Measurements from ENCODE around the gene CCDC197. TPM values are rescaled to one million over a fixed set of nuclear protein-coding genes. Genes with fewer than 3 reads are reported as not detected.

The CCDC197 gene
- total and polyA plus RNA-seq, 5 donors from 2014 or later, result not detected

DNA sequence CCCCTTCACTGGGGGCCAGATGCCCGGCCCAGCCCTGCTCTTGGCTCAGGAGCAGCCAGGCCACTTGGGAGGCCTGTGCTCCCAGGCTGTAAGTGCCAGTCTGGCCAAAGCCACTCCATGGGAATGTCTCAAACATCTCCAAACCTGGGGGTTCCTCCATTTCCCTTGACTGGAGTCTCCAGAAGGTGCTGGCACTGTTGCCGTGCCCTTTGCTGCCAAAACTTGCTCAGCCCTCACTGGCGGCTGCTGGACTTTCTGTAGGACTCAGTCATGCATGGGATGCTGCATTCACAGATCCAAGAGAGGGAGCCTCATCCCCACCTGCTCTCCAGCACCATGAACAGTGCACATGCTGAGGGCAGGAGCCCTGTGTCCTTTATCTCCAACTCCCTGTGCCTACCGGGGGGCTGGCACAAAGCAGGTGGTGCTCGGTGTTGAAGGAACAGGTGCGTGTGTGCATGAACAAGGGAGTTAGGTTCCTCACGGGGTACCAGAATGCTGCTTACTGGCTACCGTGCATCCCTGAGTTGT, 19.4 kb downstream of the CCDC197 start:
- peaks cover 0 to 1% (median 0%) of the 10 kb centered on the region in 7 donors for H3K9me3 Mint-ChIP-seq
- H3K27me3 Mint-ChIP-seq, result no peaks in the 10 kb centered on the region
- peaks cover 3% of the 10 kb centered on the region for H3K27me3 ChIP-seq (ENCODE audit: control insufficient read depth, insufficient read depth, low read length)
- DNase-seq, result no peak
- no peak overlapping the region for H3K4me3 Mint-ChIP-seq
- peaks cover 0 to 10% (median 7%) of the 10 kb centered on the region in 4 donors for H3K4me1 Mint-ChIP-seq
- H3K36me3 Mint-ChIP-seq, result no peaks in the 10 kb centered on the region
- H3K4me3 ChIP-seq (ENCODE audit: low read depth, low read length), result no peak overlapping the region
- no peak overlapping the region for H3K27ac Mint-ChIP-seq
- no peak overlapping the region for H3K27ac ChIP-seq (ENCODE audit: insufficient read depth, low read length, poor library complexity, severe bottlenecking)
- no peaks in the 10 kb centered on the region for H3K36me3 ChIP-seq (ENCODE audit: control insufficient read depth, insufficient read depth, low read length)
- no peaks in the 10 kb centered on the region for H3K9me3 ChIP-seq (ENCODE audit: control insufficient read depth in 2 of 2, low read length in 2 of 2)
- no peak for ATAC-seq (ENCODE audit: low read depth in 2 of 2)
- H3K4me1 ChIP-seq (ENCODE audit: control insufficient read depth, insufficient read depth, low read length, poor library complexity, severe bottlenecking), result peaks cover 5% of the 10 kb centered on the region

DNA sequence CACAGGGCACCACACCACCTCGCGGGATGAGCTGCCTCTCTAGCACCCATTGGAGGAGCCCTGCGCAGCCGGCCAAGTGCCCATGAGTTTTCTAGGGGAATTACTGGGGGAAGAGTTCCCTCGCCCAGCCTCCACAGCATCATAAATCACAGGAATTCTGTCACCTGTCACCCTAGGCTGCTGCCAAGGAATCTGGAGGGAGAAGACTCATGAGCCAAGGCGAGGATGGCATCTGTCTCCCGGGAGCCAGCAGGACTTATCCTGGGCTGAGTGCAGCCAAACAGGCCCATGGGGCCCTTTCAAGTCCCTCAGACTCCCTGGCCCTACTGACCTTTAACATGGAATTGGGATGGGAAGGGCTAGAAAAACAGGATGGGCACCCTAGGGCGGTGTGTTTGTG, 21.2 kb downstream of the CCDC197 start:
- Mint-ChIP-seq H3K9me3 (no peaks in the 10 kb centered on the region), H3K27ac (no peak overlapping the region), H3K4me3 (no peak overlapping the region), H3K4me1 (peaks cover 0 to 7% (median 4%) of the 10 kb centered on the region in 4 donors), H3K27me3 (no peaks in the 10 kb centered on the region), H3K36me3 (no peaks in the 10 kb centered on the region)
- ATAC-seq (ENCODE audit: low read depth in 2 of 2) (no peak), DNase-seq (no peak)
- H3K9me3 ChIP-seq (ENCODE audit: control insufficient read depth in 2 of 2, low read length in 2 of 2), result no peaks in the 10 kb centered on the region
- peaks cover 3% of the 10 kb centered on the region for H3K27me3 ChIP-seq (ENCODE audit: control insufficient read depth, insufficient read depth, low read length)
- H3K27ac ChIP-seq (ENCODE audit: insufficient read depth, low read length, poor library complexity, severe bottlenecking), result no peak overlapping the region
- peaks cover 4% of the 10 kb centered on the region for H3K4me1 ChIP-seq (ENCODE audit: control insufficient read depth, insufficient read depth, low read length, poor library complexity, severe bottlenecking)
- no peaks in the 10 kb centered on the region for H3K36me3 ChIP-seq (ENCODE audit: control insufficient read depth, insufficient read depth, low read length)
- no peak overlapping the region for H3K4me3 ChIP-seq (ENCODE audit: low read depth, low read length)

DNA sequence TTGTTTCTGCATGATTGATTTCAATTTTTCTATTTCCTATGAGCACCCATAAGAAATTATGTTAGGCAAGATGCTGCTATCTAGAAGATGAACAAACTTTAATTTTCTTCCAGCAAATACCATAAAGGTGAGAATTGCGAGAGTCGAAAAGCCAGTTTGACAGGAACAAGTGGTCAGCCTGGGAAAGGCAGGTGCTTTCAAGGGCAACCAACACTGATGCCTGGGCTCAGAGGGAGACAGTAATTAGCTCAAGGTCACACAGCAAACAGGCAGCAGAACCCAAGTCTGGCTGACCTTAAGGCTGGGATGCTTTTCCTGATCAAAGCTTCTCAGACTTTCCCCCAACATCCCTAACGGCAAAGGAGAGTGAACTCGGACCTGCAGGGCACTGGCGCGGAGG, 22.2 kb downstream of the CCDC197 start:
- ATAC-seq (ENCODE audit: low read depth in 2 of 2) (no peak), DNase-seq (no peak)
- no peak overlapping the region for H3K27ac ChIP-seq (ENCODE audit: insufficient read depth, low read length, poor library complexity, severe bottlenecking)
- no peaks in the 10 kb centered on the region for H3K9me3 ChIP-seq (ENCODE audit: control insufficient read depth in 2 of 2, low read length in 2 of 2)
- Mint-ChIP-seq H3K4me3 (no peak overlapping the region), H3K27me3 (no peaks in the 10 kb centered on the region), H3K27ac (no peak overlapping the region), H3K36me3 (no peaks in the 10 kb centered on the region), H3K4me1 (peaks cover 0 to 7% (median 4%) of the 10 kb centered on the region in 4 donors), H3K9me3 (no peaks in the 10 kb centered on the region)
- H3K4me1 ChIP-seq (ENCODE audit: control insufficient read depth, insufficient read depth, low read length, poor library complexity, severe bottlenecking), result peaks cover 4% of the 10 kb centered on the region
- no peaks in the 10 kb centered on the region for H3K36me3 ChIP-seq (ENCODE audit: control insufficient read depth, insufficient read depth, low read length)
- no peak overlapping the region for H3K4me3 ChIP-seq (ENCODE audit: low read depth, low read length)
- peaks cover 3% of the 10 kb centered on the region for H3K27me3 ChIP-seq (ENCODE audit: control insufficient read depth, insufficient read depth, low read length)

DNA sequence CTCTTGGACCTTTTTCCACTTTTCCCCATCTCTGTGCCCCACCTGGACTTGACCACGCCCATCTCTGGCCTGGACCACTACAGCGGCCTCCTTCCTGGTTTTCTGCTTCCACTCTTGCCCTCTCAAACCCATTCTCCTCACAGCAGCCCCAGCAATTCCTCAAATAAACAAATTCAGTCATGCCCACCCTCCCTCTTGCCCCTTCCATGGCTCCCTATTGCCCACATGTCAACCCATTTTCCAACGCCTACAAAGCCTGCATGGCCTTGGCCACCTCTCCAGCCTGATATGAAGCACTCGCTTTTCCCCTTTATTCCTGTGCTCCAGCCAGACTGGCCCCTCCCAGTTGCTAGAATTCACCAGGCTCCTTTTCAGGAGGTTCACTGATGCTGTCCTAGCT, 23.2 kb downstream of the CCDC197 start:
- H3K9me3 Mint-ChIP-seq, result no peaks in the 10 kb centered on the region
- H3K4me1 Mint-ChIP-seq, result peaks cover 0 to 7% (median 4%) of the 10 kb centered on the region in 4 donors
- DNase-seq, result no peak
- ATAC-seq (ENCODE audit: low read depth in 2 of 2), result no peak
- H3K27me3 ChIP-seq (ENCODE audit: control insufficient read depth, insufficient read depth, low read length), result peaks cover 3% of the 10 kb centered on the region
- peaks cover 4% of the 10 kb centered on the region for H3K4me1 ChIP-seq (ENCODE audit: control insufficient read depth, insufficient read depth, low read length, poor library complexity, severe bottlenecking)
- no peak overlapping the region for H3K27ac ChIP-seq (ENCODE audit: insufficient read depth, low read length, poor library complexity, severe bottlenecking)
- H3K4me3 ChIP-seq (ENCODE audit: low read depth, low read length), result no peak overlapping the region
- H3K4me3 Mint-ChIP-seq, result no peak overlapping the region
- no peaks in the 10 kb centered on the region for H3K27me3 Mint-ChIP-seq
- H3K36me3 ChIP-seq (ENCODE audit: control insufficient read depth, insufficient read depth, low read length), result no peaks in the 10 kb centered on the region
- H3K9me3 ChIP-seq (ENCODE audit: control insufficient read depth in 2 of 2, low read length in 2 of 2), result no peaks in the 10 kb centered on the region
- H3K27ac Mint-ChIP-seq, result peak overlapping the region in 1 of 3 donors; percentile 48
- no peaks in the 10 kb centered on the region for H3K36me3 Mint-ChIP-seq

DNA sequence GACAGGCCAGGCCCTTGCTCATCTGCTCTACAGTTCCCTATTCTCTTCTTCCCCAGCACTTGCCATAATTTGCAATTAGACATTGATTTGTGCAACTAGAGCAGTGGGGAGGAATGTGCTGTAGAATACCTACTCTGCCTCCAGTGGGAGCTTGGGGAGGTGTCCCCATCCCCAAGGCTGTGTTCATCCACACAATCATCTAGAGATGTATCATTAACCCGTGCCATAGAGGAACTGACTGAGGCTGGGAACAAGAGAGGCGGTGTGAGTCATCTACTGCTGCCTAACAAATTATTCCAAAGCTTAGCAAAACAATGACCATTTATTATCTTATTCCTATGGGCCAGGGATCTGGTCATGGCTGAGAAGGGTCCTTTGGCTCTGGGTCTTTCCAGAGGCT, 23.9 kb downstream of the CCDC197 start:
- Mint-ChIP-seq H3K27me3 (peaks cover 3% of the 10 kb centered on the region), H3K9me3 (no peaks in the 10 kb centered on the region), H3K36me3 (no peaks in the 10 kb centered on the region), H3K4me1 (peaks cover 0 to 11% (median 8%) of the 10 kb centered on the region in 4 donors), H3K4me3 (no peak overlapping the region), H3K27ac (no peak overlapping the region)
- no peaks in the 10 kb centered on the region for H3K9me3 ChIP-seq (ENCODE audit: control insufficient read depth in 2 of 2, low read length in 2 of 2)
- H3K27ac ChIP-seq (ENCODE audit: insufficient read depth, low read length, poor library complexity, severe bottlenecking), result no peak overlapping the region
- peaks cover 4% of the 10 kb centered on the region for H3K4me1 ChIP-seq (ENCODE audit: control insufficient read depth, insufficient read depth, low read length, poor library complexity, severe bottlenecking)
- peaks cover 3% of the 10 kb centered on the region for H3K27me3 ChIP-seq (ENCODE audit: control insufficient read depth, insufficient read depth, low read length)
- no peaks in the 10 kb centered on the region for H3K36me3 ChIP-seq (ENCODE audit: control insufficient read depth, insufficient read depth, low read length)
- ATAC-seq (ENCODE audit: low read depth in 2 of 2) (no peak), DNase-seq (no peak)
- H3K4me3 ChIP-seq (ENCODE audit: low read depth, low read length), result no peak overlapping the region

DNA sequence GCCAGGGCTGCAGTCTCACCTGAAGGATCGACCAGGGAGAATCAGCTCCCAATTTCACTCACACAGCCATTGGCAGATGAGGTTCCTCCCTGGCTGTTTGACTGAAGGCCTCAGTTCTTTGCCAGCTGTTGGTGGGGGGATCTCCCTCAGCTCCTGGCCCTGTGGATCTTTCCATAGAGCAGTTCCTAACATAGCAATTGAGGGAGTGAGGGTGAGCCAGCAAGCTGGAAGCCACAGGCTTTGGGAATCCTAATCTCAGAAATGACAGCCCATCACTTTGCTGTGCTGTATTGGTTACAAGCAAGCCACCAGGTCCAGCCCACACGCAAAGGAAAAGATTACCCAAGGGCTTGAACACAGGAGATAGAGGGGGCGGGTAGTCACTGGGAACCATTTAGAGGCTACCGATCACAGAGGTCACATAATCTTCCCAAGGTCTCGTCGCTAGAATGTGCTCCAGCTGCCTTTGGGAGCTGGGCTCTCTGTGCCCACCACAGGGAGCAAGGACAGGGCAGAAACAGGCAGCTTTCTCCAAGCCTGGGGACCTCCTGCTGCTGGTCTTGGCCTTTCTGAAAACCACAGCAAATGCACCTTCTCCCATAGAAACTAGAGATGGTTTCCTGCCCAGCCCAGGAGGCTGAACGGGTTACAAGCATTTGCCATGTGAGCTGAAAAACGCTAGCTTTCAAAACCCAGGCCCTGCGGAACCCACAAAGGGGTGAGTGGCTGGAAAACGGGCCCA, 24.5 kb downstream of the CCDC197 start:
- Mint-ChIP-seq H3K4me3 (no peak overlapping the region), H3K9me3 (no peaks in the 10 kb centered on the region), H3K4me1 (peaks cover 0 to 14% (median 10%) of the 10 kb centered on the region in 4 donors), H3K27me3 (peaks cover 5% of the 10 kb centered on the region), H3K27ac (peak overlapping the region in 1 of 3 donors; percentile 51), H3K36me3 (no peaks in the 10 kb centered on the region)
- Histone ChIP-seq H3K9me3 (ENCODE audit: control insufficient read depth in 2 of 2, low read length in 2 of 2) (no peaks in the 10 kb centered on the region), H3K36me3 (ENCODE audit: control insufficient read depth, insufficient read depth, low read length) (no peaks in the 10 kb centered on the region), H3K4me1 (ENCODE audit: control insufficient read depth, insufficient read depth, low read length, poor library complexity, severe bottlenecking) (peaks cover 6% of the 10 kb centered on the region), H3K27ac (ENCODE audit: insufficient read depth, low read length, poor library complexity, severe bottlenecking) (no peak overlapping the region), H3K4me3 (ENCODE audit: low read depth, low read length) (no peak overlapping the region), H3K27me3 (ENCODE audit: control insufficient read depth, insufficient read depth, low read length) (peaks cover 3% of the 10 kb centered on the region)
- DNase-seq, result peak in 1 of 3 donors; percentile 30
- no peak for ATAC-seq (ENCODE audit: low read depth in 2 of 2)

DNA sequence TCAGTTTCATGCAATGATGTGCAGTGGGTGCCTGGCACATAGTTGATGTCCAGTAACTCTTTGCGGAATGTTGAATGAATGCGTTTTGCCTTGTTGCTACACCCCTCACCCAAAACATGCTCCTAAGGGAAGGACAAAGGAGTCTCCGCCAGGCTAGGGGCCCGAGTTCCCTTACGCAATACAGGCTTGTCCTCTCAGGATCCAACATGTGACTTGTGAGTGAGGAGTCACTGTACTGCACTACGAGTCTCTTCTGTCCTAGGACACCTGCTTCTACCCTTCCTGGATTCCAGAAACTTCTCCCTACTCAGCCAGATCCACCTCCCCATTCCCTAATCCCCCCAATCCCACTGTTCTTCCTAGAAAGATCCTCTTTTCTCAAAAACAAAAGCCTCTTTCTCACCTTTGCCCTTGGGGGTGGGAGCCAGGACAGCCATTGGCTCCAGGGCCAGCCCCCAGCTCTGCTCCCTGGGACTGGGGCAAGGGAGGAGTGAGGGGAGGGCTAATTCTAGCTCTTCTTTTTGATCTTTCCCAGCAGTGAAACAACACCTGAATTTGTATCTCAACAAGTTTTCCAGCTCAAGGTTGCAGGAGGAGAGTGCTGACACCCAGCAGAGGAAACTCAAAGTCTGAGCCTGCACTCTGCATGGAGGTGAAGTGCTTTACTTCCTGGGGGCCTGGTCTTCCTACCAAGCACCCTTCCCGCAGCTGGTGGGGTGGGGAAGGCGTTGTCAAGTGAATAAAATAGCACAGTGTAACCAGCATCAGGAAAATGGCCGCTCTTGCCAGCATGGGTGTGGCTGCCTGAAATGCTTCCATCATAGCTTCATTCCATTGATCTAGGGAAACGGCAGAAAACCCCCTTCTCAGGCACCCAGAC, 25.7 kb downstream of the CCDC197 start:
- DNase-seq, result no peak
- H3K36me3 Mint-ChIP-seq, result no peaks in the 10 kb centered on the region

More for the DNA sequence above, 25.7 kb downstream of the CCDC197 start:
- Histone ChIP-seq H3K4me1 (ENCODE audit: control insufficient read depth, insufficient read depth, low read length, poor library complexity, severe bottlenecking) (peaks cover 14% of the 10 kb centered on the region), H3K27ac (ENCODE audit: insufficient read depth, low read length, poor library complexity, severe bottlenecking) (no peak overlapping the region), H3K4me3 (ENCODE audit: low read depth, low read length) (no peak overlapping the region), H3K27me3 (ENCODE audit: control insufficient read depth, insufficient read depth, low read length) (no peaks in the 10 kb centered on the region), H3K36me3 (ENCODE audit: control insufficient read depth, insufficient read depth, low read length) (no peaks in the 10 kb centered on the region), H3K9me3 (ENCODE audit: control insufficient read depth in 2 of 2, low read length in 2 of 2) (no peaks in the 10 kb centered on the region)
- Mint-ChIP-seq H3K27ac (no peak overlapping the region), H3K9me3 (no peaks in the 10 kb centered on the region), H3K4me1 (peaks cover 0 to 17% (median 10%) of the 10 kb centered on the region in 4 donors), H3K27me3 (peaks cover 5% of the 10 kb centered on the region), H3K4me3 (no peak overlapping the region)
- ATAC-seq (ENCODE audit: low read depth in 2 of 2), result no peak

Data from CD4-positive, CD25-positive, alpha-beta regulatory T cell (primary cell).